ENCODE measurements around the gene TOR3A. TPM values are rescaled to one million over a fixed set of nuclear protein-coding genes. Genes with fewer than 3 reads are reported as not detected.

The TOR3A gene
- total RNA-seq, 3 donors from 2014 or later (not counting 1 experiment from before 2014, with no cell fraction given) = 22.7 to 33.3 (median 29.0) TPM

DNA sequence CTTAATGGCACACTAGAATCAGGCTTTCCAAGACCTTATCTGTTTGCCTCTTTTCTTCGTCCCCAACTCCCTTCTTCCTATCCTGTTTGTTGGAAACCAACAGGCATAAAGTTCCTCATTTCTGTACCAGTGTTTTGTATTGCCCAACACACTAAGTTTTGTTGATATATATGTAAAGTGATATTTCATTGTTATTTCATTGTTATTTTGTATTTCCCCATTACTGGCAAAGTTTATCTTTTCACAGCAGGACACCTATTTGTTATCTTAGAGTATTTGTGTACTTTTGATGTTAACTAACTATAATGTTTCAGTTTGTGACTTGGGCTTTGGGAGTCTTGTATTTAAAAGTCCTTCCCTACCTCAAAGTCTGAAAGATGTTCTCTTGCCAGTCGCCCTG, 29.1 kb upstream of the TOR3A start:
- no peak overlapping the region for H3K4me3 Mint-ChIP-seq
- H3K27ac Mint-ChIP-seq = no peak overlapping the region
- WGBS (ENCODE audit: insufficient coverage) = 100% methylated on average over 1 of the region's 2 CpGs
- ATAC-seq (no peak), DNase-seq (no peak)
- H3K27ac ChIP-seq (ENCODE audit: low read length) = no peak overlapping the region
- peaks cover 15% of the 10 kb centered on the region for H3K36me3 Mint-ChIP-seq
- H3K9me3 Mint-ChIP-seq = no peaks in the 10 kb centered on the region
- H3K36me3 ChIP-seq (ENCODE audit: control insufficient read depth, insufficient read depth, low read length) = peaks cover 17% of the 10 kb centered on the region
- TF ChIP-seq CTCF (IDR thresholded peaks at IDR 0.05) = no peak
- H3K4me3 ChIP-seq (ENCODE audit: low read length) = no peak overlapping the region
- intact Hi-C loops (cut with micrococcal nuclease) = no loop called here
- H3K4me1 Mint-ChIP-seq = peaks cover 0 to 6% of the 10 kb centered on the region in 2 donors
- H3K4me1 ChIP-seq (ENCODE audit: control insufficient read depth, insufficient read depth, low read length) = no peaks in the 10 kb centered on the region
- no peaks in the 10 kb centered on the region for H3K27me3 ChIP-seq (ENCODE audit: control insufficient read depth, insufficient read depth, low read length)
- no peaks in the 10 kb centered on the region for H3K27me3 Mint-ChIP-seq (ENCODE audit: low read depth in 2 of 2)
- no peaks in the 10 kb centered on the region for H3K9me3 ChIP-seq (ENCODE audit: control insufficient read depth, insufficient read depth, low read length)

DNA sequence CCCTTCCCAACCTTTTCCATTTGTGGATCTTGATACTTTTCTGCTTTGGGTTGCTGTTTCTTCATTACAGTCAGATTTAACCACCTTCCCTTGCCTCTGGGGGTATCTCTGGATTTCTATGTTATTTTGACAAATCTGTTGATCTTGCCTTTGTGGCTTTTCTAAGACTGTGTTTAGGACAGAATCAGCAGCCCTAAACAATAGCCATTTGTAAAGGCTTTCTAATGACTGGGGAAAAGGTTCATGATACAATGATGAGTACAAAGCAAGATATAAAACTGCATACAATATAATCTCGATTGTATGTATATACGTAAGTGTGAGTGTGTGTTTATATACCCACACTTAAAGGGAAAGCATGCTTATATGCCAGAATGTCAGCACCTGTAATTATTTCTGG, 28.4 kb upstream of the TOR3A start:
- Histone ChIP-seq H3K36me3 (ENCODE audit: control insufficient read depth, insufficient read depth, low read length) (peaks cover 17% of the 10 kb centered on the region), H3K4me3 (ENCODE audit: low read length) (no peak overlapping the region), H3K9me3 (ENCODE audit: control insufficient read depth, insufficient read depth, low read length) (no peaks in the 10 kb centered on the region), H3K27me3 (ENCODE audit: control insufficient read depth, insufficient read depth, low read length) (no peaks in the 10 kb centered on the region), H3K27ac (ENCODE audit: low read length) (no peak overlapping the region), H3K4me1 (ENCODE audit: control insufficient read depth, insufficient read depth, low read length) (no peaks in the 10 kb centered on the region)
- Mint-ChIP-seq H3K27me3 (ENCODE audit: low read depth in 2 of 2) (no peaks in the 10 kb centered on the region), H3K36me3 (peaks cover 15% of the 10 kb centered on the region), H3K4me3 (no peak overlapping the region), H3K27ac (no peak overlapping the region), H3K9me3 (no peaks in the 10 kb centered on the region), H3K4me1 (peaks cover 0 to under 1% of the 10 kb centered on the region in 2 donors)
- intact Hi-C loops (cut with micrococcal nuclease) = no loop called here
- no peak for ATAC-seq
- TF ChIP-seq CTCF (IDR thresholded peaks at IDR 0.05) = no peak
- DNase-seq = no peak
- 100% methylated on average over 1 of the region's 2 CpGs for WGBS (ENCODE audit: insufficient coverage)

DNA sequence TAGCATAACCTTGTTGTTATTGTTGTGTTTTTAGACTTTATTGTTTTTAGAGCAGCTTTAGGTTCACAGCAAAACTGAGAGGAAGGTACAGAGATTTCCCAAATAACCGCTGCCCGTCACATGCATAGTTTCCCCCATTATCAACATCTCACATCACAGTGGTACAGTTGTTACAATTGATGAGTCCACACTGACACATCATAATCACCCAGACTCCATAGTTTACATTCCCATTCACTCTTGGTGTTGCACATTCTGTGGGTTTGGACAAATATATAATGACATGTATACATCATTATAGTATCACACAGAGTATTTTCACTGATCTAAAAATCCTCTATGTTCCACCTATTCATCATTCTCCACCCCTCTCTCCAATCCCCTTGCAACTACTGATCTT, 25.9 kb upstream of the TOR3A start:
- peaks cover 14% of the 10 kb centered on the region for H3K36me3 ChIP-seq (ENCODE audit: control insufficient read depth, insufficient read depth, low read length)
- H3K27me3 Mint-ChIP-seq (ENCODE audit: low read depth in 2 of 2) = no peaks in the 10 kb centered on the region
- TF ChIP-seq CTCF (IDR thresholded peaks at IDR 0.05) = no peak
- H3K4me1 Mint-ChIP-seq = no peaks in the 10 kb centered on the region
- intact Hi-C loops (cut with micrococcal nuclease) = no loop called here
- no peak overlapping the region for H3K27ac ChIP-seq (ENCODE audit: low read length)
- H3K9me3 ChIP-seq (ENCODE audit: control insufficient read depth, insufficient read depth, low read length) = no peaks in the 10 kb centered on the region
- no peak for ATAC-seq
- no peaks in the 10 kb centered on the region for H3K4me1 ChIP-seq (ENCODE audit: control insufficient read depth, insufficient read depth, low read length)
- H3K36me3 Mint-ChIP-seq = peaks cover 15% of the 10 kb centered on the region
- no peak overlapping the region for H3K4me3 ChIP-seq (ENCODE audit: low read length)
- WGBS (ENCODE audit: insufficient coverage) = 100% methylated on average over 2 of the region's 2 CpGs
- H3K27me3 ChIP-seq (ENCODE audit: control insufficient read depth, insufficient read depth, low read length) = no peaks in the 10 kb centered on the region
- DNase-seq = no peak
- H3K4me3 Mint-ChIP-seq = no peak overlapping the region
- no peak overlapping the region for H3K27ac Mint-ChIP-seq
- H3K9me3 Mint-ChIP-seq = no peaks in the 10 kb centered on the region
